HG03439 (cell line): ENCODE measurements around the gene ABHD1.

Source experiments
- ATAC-seq: cut with Tn5 transposase; IDR thresholded peaks from one replicate; pipeline ENCODE4 v1.9.1; 2021; ENCODE audit warnings: mild to moderate bottlenecking, moderate library complexity; ENCODE audit not compliant: unreplicated experiment

The ABHD1 gene

DNA sequence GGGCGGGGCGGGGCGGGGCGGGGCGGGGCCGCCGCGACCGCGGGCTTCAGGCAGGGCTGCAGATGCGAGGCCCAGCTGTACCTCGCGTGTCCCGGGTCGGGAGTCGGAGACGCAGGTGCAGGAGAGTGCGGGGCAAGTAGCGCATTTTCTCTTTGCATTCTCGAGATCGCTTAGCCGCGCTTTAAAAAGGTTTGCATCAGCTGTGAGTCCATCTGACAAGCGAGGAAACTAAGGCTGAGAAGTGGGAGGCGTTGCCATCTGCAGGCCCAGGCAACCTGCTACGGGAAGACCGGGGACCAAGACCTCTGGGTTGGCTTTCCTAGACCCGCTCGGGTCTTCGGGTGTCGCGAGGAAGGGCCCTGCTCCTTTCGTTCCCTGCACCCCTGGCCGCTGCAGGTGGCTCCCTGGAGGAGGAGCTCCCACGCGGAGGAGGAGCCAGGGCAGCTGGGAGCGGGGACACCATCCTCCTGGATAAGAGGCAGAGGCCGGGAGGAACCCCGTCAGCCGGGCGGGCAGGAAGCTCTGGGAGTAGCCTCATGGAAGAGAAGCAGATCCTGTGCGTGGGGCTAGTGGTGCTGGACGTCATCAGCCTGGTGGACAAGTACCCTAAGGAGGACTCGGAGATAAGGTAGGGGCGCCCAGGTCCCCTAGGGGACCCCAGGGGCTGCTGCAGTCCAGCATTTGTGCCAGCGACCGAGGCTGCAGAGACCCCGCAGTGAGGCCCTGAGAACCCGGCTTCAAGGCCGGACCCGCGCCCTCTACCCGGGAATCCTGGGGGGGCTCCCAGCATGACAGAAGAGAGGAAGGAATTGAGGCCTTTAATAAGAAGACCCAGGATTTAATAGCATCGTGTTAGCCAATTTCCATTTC is 36.7 kb upstream of the ABHD1 start, which contains the start of gene KHK:
KHK (plus strand) TSS at position 49 of the 870 bp plus-strand sequence; CDS start at position 537, 488 bp downstream.
- peak; percentile 11 for ATAC-seq

GRCh38 chr2:27087823-27088410 is 35.7 kb upstream of the ABHD1 start:
- ATAC-seq: no peak

DNA sequence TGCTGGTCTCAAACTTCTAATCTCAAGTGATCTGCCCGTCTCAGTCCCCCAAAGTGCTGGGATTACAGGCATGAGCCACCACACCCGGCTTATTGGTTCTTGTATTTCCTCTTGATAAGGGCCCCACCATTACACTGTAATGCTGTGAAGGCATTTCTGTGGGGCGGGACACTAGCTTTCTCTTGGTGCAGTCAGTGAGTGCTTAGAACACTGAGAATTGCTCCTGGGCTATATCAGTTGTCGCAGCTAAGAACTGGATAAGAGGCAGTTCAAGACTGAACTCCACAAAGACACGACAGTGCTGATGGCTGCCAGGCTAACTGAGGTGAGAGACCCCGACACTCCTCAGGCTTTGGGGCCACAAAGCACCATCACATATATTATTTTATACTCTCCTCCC is 35.0 kb upstream of the ABHD1 start:
- ATAC-seq: no peak

GRCh38 chr2:27089111-27089954 is 34.3 kb upstream of the ABHD1 start:
- no peak for ATAC-seq

- ATAC-seq: no peak
Observed at GRCh38 chr2:27091746-27092695, 31.6 kb upstream of the ABHD1 start.

DNA sequence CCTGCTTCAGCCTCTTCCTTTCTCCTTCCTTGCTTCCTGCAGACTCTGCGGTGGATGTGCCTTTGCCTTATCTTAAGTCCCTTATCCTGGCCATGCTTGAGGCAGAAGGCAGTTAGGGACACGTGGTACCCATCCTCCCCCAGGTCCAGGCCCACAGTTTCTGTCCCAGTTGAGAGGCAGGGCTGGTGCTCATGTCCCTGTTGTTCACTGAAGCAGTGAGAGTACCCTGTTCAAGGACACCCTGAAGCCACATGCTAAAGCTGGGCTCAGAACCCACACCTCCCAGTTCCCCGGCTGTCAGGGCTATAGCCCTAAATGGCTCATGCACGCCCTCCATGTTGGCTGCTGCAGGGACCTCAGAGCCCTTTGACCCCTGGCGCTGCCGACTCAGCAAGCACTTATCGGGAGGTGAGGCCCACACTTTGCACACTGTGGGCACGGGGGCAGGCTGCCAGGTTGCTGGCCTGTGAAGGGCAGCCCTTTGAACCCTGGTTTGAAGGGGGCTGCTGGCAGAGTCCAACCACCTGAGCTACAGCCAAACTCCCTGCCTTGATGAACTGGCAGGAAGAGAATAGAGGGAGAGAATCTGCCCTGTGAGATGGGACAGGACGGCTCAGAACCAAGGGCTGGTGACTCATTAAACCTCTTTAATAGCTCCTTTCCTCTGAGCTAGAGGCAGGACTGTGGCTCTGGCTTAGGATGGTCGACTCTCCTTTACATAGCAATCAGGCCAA is 30.8 kb upstream of the ABHD1 start:
- ATAC-seq: no peak

GRCh38 chr2:27093430-27094352 is 29.9 kb upstream of the ABHD1 start:
- no peak for ATAC-seq

GRCh38 chr2:27094353-27094984 is 29.1 kb upstream of the ABHD1 start:
- ATAC-seq: no peak

- ATAC-seq: no peak
Observed at GRCh38 chr2:27095427-27095744, 28.2 kb upstream of the ABHD1 start.

- no peak for ATAC-seq
Observed at GRCh38 chr2:27095745-27096651, 27.6 kb upstream of the ABHD1 start.

GRCh38 chr2:27096748-27097297 is 26.8 kb upstream of the ABHD1 start:
- no peak for ATAC-seq

GRCh38 chr2:27097341-27097740 is 26.3 kb upstream of the ABHD1 start:
- ATAC-seq: no peak

- ATAC-seq: no peak
Observed at GRCh38 chr2:27099334-27099955, 24.2 kb upstream of the ABHD1 start.

DNA sequence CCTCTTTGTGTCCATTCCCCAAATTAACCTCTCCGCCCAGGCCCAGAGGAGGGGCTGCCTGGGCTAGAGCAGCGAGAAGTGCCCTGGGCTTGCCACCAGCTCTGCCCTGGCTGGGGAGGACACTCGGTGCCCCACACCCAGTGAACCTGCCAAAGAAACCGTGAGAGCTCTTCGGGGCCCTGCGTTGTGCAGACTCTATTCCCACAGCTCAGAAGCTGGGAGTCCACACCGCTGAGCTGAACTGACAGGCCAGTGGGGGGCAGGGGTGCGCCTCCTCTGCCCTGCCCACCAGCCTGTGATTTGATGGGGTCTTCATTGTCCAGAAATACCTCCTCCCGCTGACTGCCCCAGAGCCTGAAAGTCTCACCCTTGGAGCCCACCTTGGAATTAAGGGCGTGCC is 23.6 kb upstream of the ABHD1 start:
- ATAC-seq: no peak

GRCh38 chr2:27102329-27102728 is 21.3 kb upstream of the ABHD1 start:
- no peak for ATAC-seq

GRCh38 chr2:27105981-27106380 is 17.6 kb upstream of the ABHD1 start:
- no peak for ATAC-seq
